HG03060 (cell line): ENCODE data around the gene TBC1D22A.
"Not testable (repeated sequence)": the region's sequence is repeated elsewhere in the genome, so short reads cannot be mapped to it uniquely, and the experiment has no call there.

Source experiments
- ATAC-seq: cut with Tn5 transposase; IDR thresholded peaks from one replicate; pipeline ENCODE4 v1.9.1; 2021; ENCODE audit warnings: low read depth, moderate number of reproducible peaks; ENCODE audit not compliant: unreplicated experiment

Gene TBC1D22A

DNA sequence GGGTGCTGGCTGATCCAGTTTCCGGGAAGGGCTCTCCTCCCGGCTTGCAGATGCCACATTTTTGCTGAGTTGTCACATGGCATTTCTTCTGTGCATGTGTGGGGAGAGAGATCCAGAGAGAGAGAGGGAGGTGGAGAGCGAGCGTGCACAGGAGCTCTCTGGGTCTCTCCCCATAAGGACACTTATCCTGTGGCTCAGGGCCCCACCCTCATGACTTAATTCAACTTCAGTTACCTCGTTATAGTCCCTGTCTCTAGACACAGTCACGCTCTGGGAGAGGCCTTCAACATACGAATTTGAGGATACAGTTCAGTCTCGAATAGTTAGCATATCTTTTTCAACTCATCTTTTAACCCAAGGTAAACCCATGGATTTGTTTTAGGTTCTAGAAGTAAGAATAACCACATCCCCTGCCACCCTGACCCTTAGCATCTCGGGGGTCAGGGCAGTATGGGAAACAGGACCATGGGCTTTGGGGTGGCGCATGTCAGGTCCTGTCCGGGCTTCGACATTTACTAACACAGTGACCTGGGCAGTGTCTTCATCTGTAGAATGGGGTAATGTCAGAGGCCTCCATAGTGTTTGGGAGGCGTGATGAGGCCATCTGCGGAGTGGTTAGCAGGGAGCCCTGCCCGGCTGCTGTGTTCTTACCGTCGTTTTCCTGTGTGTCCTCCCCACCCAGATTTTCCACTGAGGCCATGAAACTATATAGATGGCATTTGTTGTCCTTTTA, 46.9 kb downstream of the TBC1D22A start:
- ATAC-seq = no peak

- no peak for ATAC-seq
These were observed 48.7 kb downstream of the TBC1D22A start for GRCh38 chr22:46810856-46811786.

GRCh38 chr22:46812034-46812605, 49.7 kb downstream of the TBC1D22A start:
- no peak for ATAC-seq

DNA sequence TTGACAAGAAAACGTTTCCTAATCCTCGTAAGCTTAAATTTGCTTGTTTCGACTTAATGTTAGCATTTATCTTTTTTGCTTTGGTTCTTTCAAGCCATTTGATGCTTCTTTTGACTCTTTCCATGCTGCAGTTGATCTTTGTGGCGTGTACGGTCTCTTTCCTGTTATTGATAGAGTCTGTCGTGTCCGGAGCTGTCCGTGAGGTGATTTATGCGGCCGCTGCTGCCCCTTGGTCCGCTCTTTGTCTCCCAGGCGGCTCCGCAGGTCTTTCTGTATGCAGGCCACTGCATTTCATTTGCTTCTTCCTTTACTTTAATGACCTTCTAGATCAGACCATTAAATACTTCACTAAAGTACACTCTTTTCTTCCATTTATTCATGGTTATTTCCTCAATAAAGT, 50.3 kb downstream of the TBC1D22A start:
- ATAC-seq = no peak

GRCh38 chr22:46813816-46814597, 51.6 kb downstream of the TBC1D22A start:
- ATAC-seq = no peak

- ATAC-seq = no peak
These were observed 52.7 kb downstream of the TBC1D22A start for GRCh38 chr22:46815132-46815531.

GRCh38 chr22:46815559-46815895, 53.1 kb downstream of the TBC1D22A start:
- no peak for ATAC-seq

- no peak for ATAC-seq
These were observed 53.7 kb downstream of the TBC1D22A start for GRCh38 chr22:46815896-46816731.

GRCh38 chr22:46817390-46817789, 54.9 kb downstream of the TBC1D22A start:
- not testable (repeated sequence) for ATAC-seq

DNA sequence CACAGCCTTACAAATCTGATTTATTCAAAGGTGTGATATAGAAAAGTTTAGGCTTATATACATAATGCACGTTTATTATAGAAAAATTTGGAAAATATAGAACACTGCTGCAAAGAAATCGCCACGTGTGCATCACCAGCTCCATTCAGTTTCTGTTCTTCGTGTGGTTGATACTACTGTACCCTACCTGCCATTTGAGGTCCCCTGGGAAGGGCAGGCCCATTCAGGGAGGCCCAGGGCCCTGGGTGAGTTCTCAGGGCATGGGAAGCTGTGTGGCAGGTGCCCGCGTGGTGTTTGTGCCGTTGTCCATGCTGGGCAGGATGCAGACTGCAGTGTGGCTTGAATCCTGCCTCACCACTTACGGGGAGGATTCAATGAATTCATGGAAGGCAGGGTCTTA, 60.8 kb downstream of the TBC1D22A start:
- no peak for ATAC-seq

GRCh38 chr22:46823654-46824053, 61.2 kb downstream of the TBC1D22A start:
- no peak for ATAC-seq

GRCh38 chr22:46824344-46824909, 62.0 kb downstream of the TBC1D22A start:
- no peak for ATAC-seq

- ATAC-seq = no peak
These were observed 62.6 kb downstream of the TBC1D22A start for GRCh38 chr22:46824980-46825544.

- ATAC-seq = no peak
These were observed 64.1 kb downstream of the TBC1D22A start for GRCh38 chr22:46826438-46827135.

DNA sequence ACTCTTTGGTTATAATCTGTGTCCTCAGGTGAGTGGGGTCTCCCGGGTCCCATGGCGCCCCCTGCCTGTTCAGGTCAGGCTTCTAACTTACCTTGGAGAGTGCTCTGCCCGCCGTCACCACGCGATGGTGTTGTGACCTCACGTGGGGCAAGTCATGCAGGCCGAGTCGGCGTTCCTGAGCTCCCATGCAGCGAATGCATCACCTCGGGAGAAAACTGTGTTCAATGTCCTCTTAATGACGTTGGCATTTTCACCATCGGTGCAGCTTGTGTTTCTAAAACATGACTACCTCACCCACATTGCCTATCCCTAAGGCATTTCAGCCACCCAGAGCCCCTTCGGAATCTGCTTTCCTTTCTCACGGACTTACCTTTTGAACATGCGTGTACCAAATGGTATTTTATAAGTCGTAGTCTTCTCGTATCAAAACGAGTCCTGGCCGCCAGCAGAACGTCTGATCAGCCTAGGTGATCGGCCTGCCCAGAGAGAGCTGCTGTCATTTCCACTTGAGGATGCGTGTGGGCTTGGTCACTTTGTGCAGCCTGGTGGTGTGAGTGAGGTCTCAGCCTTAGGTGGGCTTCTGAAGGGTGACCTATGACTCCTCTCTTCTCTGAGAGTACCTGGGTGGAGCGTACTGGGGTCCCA, 64.8 kb downstream of the TBC1D22A start:
- no peak for ATAC-seq

- ATAC-seq = no peak
These were observed 65.3 kb downstream of the TBC1D22A start for GRCh38 chr22:46827781-46828180.

DNA sequence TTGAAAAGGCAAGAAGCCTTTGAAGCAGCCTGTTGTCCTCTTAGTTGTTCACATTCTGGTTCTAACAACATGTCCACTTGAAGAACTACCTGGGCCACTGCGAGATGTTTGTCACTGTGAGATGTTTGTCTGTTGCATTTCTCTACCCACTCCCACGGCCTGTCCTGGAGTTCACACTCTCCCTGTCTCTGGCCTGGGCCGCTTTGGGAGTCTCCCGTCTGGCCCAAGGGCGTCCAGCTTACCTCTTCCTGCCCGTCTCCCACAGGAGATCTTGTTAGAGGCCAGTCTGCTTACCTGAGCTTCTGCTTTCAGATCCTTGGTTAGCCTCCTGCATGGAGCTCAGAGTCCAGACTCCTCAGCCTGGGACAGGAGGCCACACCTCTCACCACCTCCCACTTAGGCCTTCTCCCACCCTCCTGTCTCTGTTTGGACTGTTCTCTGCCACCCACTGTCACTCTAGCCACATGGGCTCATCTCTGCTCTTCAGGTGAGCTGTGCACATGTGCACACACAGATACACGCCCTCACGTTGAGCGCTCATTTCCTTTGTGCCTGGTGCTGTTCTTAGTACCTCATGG, 66.0 kb downstream of the TBC1D22A start:
- ATAC-seq = no peak
